Measurements from ENCODE around the gene TAF11L5. TPM values are rescaled to one million over a fixed set of nuclear protein-coding genes. Genes with fewer than 3 reads are reported as not detected.
"Not testable (repeated sequence)": the region's sequence is repeated elsewhere in the genome, so short reads cannot be mapped to it uniquely, and the experiment has no call there.

The TAF11L5 gene
- total RNA-seq, 1 experiment from 2014 or later: not detected

DNA sequence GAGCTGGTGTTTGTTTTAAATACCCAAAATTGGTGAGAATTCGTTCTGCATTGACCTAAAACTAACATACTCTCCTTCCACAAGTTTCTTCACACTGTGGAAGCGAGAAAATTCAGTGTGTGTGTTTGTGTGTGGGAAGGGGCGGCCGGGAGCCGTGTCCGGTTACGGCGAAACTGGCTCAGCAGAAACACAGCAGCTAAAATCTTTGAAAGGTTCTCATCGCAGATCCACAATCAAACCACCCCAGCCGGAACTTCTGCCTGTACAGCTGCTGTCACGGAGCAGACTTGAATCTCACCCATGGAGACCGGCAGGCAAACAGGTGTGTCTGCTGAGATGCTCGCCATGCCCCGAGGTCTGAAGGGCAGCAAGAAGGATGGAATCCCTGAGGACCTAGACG, 3.3 kb downstream of the TAF11L5 start, which contains the start of gene TAF11L6:
TAF11L6 (plus strand) TSS at position 301 of the 400 bp plus-strand sequence.
- H3K18ac ChIP-seq (ENCODE audit: insufficient read length, low read depth, low read length); H4K5ac ChIP-seq (ENCODE audit: insufficient read length, low read depth, low read length); H2BK120ac ChIP-seq (ENCODE audit: low read depth, low read length, poor library complexity, severe bottlenecking); H3K9ac ChIP-seq (ENCODE audit: extremely low read depth, insufficient read length, low read length); H3K27me3 Mint-ChIP-seq (ENCODE audit: low read depth); H2BK5ac ChIP-seq (ENCODE audit: insufficient read length, low read length); H3T11ph ChIP-seq (ENCODE audit: low read length); H2BK20ac ChIP-seq (ENCODE audit: low read depth, low read length, poor library complexity, severe bottlenecking); H4K91ac ChIP-seq (ENCODE audit: insufficient read length, low read depth, low read length); H3K79me1 ChIP-seq (ENCODE audit: insufficient read depth, low read depth, low read length, poor library complexity, severe bottlenecking); H3K9me3 ChIP-seq (ENCODE audit: control insufficient read depth, low read depth, low read length); H3K9me3 Mint-ChIP-seq; H3K23me2 ChIP-seq (ENCODE audit: insufficient read length, low read depth, low read length, poor library complexity, severe bottlenecking); H4K8ac ChIP-seq (replicated peaks; ENCODE audit: insufficient read length, low read depth, low read length); H3K27ac ChIP-seq (ENCODE audit: insufficient read length, low read depth, low read length); H3K4me1 ChIP-seq (ENCODE audit: insufficient read depth, low read length); H3K14ac ChIP-seq (ENCODE audit: insufficient read depth, low read length); H3K27ac Mint-ChIP-seq; H3K4me2 ChIP-seq (ENCODE audit: insufficient read depth, insufficient read length, low read length); H3K4me3 Mint-ChIP-seq; H3K27me3 ChIP-seq (ENCODE audit: insufficient read depth, low read length); H3K79me2 ChIP-seq (ENCODE audit: insufficient read depth, low read length); H2AFZ ChIP-seq (ENCODE audit: low read length); H3K36me3 Mint-ChIP-seq (ENCODE audit: insufficient read depth in 1 of 3, low read depth in 3 of 3); H4K20me1 ChIP-seq (ENCODE audit: control insufficient read depth, insufficient read depth, insufficient read length); H2AK5ac ChIP-seq (ENCODE audit: insufficient read length, low read length); H3K56ac ChIP-seq (ENCODE audit: insufficient read length, low read depth, low read length); H3K4ac ChIP-seq (ENCODE audit: low read depth, low read length); DNase-seq; H3K4me1 Mint-ChIP-seq; H2BK15ac ChIP-seq (ENCODE audit: low read depth, low read length); H3K23ac ChIP-seq (ENCODE audit: insufficient read length, low read depth, low read length); H2BK12ac ChIP-seq (ENCODE audit: insufficient read length, low read depth, low read length): not testable (repeated sequence)
- no CpG with 5 or more reads among the region's 15 CpGs for WGBS (ENCODE audit: extremely low coverage, insufficient read length, low lambda C conversion rate)

Other genes with a start within 250 kb of the TAF11L5 start
- not detected in 2 replicates for gene TAF11L2, start 27.0 kb upstream of the TAF11L5 start, total RNA-seq (2021)
- not detected in 2 replicates for gene TAF11L3, start 6.9 kb upstream of the TAF11L5 start, total RNA-seq (2021)
- gene TAF11L4, start 3.4 kb upstream of the TAF11L5 start, total RNA-seq (2021): not detected in 2 replicates
- not detected in 2 replicates for gene TAF11L6, start 3.4 kb downstream of the TAF11L5 start, total RNA-seq (2021)
- gene TAF11L7, start 60.5 kb downstream of the TAF11L5 start, total RNA-seq (2021): not detected in 2 replicates
- gene TAF11L8, start 65.7 kb downstream of the TAF11L5 start, total RNA-seq (2021): not detected in 2 replicates
- gene TAF11L9, start 69.2 kb downstream of the TAF11L5 start, total RNA-seq (2021): not detected in 2 replicates
- gene TAF11L10, start 72.6 kb downstream of the TAF11L5 start, total RNA-seq (2021): not detected in 2 replicates
- gene TAF11L11, start 78.9 kb downstream of the TAF11L5 start, total RNA-seq (2021): not detected in 2 replicates
- gene TAF11L12, start 85.2 kb downstream of the TAF11L5 start, total RNA-seq (2021): not detected in 2 replicates
- gene TAF11L13, start 106.9 kb downstream of the TAF11L5 start, total RNA-seq (2021): not detected in 2 replicates
- not detected in 2 replicates for gene TAF11L14, start 109.2 kb downstream of the TAF11L5 start, total RNA-seq (2021)